ENCODE data around the gene ZC3H18. TPM values are rescaled to one million over a fixed set of nuclear protein-coding genes. Genes with fewer than 3 reads are reported as not detected.

The ZC3H18 gene
- total and polyA plus RNA-seq, 2 experiments from 2014 or later = 30.0 to 40.7 TPM

DNA sequence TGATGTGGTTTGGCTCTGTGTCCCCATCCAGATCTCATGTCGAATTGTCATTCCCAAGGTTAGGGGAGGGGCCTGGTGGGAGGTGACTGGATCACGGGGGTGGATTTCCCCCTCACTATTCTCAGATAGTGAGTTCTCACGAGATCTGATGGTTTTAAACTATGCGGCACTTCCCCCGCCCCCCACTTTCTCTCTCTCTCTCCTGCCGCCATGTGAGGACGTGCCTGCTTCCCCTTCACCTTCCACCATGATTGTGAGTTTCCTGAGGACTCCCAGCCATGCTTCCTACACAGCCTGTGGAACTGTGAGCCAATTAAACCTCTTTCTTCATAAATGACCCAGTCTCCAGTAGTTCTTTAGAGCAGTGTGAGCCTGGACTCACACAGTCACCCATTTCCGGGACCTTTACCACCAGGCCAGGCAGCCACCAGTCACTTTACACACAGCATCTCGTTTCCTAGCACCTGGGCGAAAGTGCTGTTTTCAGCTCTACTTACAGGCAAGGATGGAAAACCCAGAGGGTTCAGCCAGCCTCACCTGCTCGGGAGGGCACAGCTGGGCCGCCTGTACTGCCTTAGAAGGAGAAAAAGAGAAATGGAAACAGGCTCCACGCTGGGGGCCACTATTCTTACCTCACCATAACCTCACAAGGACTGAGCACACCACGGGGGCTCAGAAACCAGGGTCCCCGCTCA, 13.8 kb upstream of the ZC3H18 start:
- TF ChIP-seq ZNF331 (CRISPR knock-in tag; IDR thresholded peaks at IDR 0.05; ENCODE audit: low read depth) (no peak), JUNB (IDR thresholded peaks at IDR 0.05; ENCODE audit: unreplicated experiment) (no peak), EZH2 (IDR thresholded peaks at IDR 0.05; ENCODE audit: low read depth, unreplicated experiment) (no peak), ETS1 (IDR thresholded peaks at IDR 0.05) (no peak)
- Histone ChIP-seq H3K9me2 (ENCODE audit: insufficient read depth) (no peaks in the 10 kb centered on the region), H3K4me3 (no peak overlapping the region), H3K27ac (ENCODE audit: low read depth) (no peak overlapping the region), H3K36me3 (ENCODE audit: insufficient read depth) (no peaks in the 10 kb centered on the region), H3K4me2 (no peak overlapping the region), H2AFZ (no peak overlapping the region), H4K20me1 (replicated peaks; ENCODE audit: insufficient read depth) (no peaks in the 10 kb centered on the region), H3K79me2 (replicated peaks; ENCODE audit: insufficient read depth) (no peaks in the 10 kb centered on the region), H3K27me3 (ENCODE audit: insufficient read depth) (no peaks in the 10 kb centered on the region), H3F3A (replicated peaks; ENCODE audit: low read depth) (no peaks in the 10 kb centered on the region; the same call in 1 of the 2 replicates), H3K4me1 (ENCODE audit: insufficient read depth) (no peaks in the 10 kb centered on the region)
- no peak for DNase-seq (ENCODE audit: low spot score)
- no peak for ATAC-seq
- H3K27me3 Mint-ChIP-seq (ENCODE audit: insufficient read depth, low read depth, poor library complexity) = peaks cover 18% of the 10 kb centered on the region
- H3K27ac Mint-ChIP-seq = no peak overlapping the region
- H3K4me3 Mint-ChIP-seq = no peak overlapping the region
- H3K36me3 Mint-ChIP-seq (ENCODE audit: low read depth) = peaks cover 3% of the 10 kb centered on the region; the same call in 1 of the 3 replicates
- H3K4me1 Mint-ChIP-seq = peaks cover 5% of the 10 kb centered on the region
- peaks cover 3% of the 10 kb centered on the region; the same call in 1 of the 3 replicates for H3K9me3 Mint-ChIP-seq

DNA sequence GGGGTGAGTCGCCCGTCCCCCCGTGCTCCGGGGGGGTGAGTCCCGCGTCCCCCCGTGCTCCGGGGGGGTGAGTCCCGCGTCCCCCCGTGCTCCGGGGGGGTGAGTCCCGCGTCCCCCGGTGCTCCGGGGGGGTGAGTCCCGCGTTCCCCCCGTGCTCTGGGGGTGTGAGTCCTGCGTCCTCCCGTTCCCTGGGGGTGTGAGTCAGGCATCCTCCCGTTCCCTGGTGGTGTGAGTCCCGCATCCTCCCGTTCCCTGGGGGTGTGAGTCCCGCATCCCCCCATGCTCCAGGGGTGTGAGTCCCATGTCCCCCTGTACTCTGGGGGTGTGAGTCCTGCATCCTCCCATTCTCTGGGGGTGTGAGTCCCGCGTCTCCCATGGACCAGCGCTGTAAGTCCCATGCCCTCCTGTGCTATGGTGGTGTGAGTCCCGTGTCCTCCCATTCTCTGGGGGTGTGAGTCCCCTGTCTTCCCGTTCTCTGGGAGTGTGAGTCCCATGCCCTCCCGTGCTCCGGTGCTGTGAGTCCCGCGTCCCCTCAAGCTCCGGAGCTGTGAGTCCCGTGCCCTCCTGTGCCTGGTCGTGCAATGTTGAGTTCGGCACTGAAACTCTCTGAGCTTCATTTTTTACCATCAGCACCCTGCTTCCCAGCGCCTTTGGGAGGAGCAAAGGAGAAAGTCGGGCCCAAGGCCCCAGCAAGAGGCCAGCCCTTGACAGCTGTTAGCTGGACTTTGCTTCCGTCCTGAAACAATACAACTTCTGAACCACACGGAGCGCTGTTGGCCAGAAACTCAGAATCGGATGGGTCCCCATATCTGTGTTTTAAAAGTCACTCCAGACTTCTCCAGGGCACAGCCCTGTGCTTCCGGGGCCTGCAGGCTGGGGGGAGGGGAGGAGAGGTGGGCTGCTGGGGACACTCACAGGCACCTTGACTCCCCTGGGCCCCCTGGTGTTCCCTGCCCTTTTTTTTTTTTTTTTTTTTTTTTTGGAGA, 11.5 kb upstream of the ZC3H18 start:
- H3K27me3 Mint-ChIP-seq (ENCODE audit: insufficient read depth, low read depth, poor library complexity) = peaks cover 16% of the 10 kb centered on the region
- H3K27ac ChIP-seq (ENCODE audit: low read depth) = no peak overlapping the region
- no peak overlapping the region for H2AFZ ChIP-seq
- peak; percentile 85 for DNase-seq (ENCODE audit: low spot score)
- H3K4me1 Mint-ChIP-seq = peaks cover 7% of the 10 kb centered on the region
- H4K20me1 ChIP-seq (replicated peaks; ENCODE audit: insufficient read depth) = 0 out of 2 replicates have a peak, but pooled peaks cover 3% of the 10 kb centered on the region
- no peaks in the 10 kb centered on the region for H3K27me3 ChIP-seq (ENCODE audit: insufficient read depth)
- H3K9me3 Mint-ChIP-seq = peaks cover 3% of the 10 kb centered on the region; the same call in 1 of the 3 replicates
- H3F3A ChIP-seq (replicated peaks; ENCODE audit: low read depth) = no peaks in the 10 kb centered on the region; the same call in 1 of the 2 replicates
- no peak overlapping the region for H3K4me3 Mint-ChIP-seq
- H3K9me2 ChIP-seq (ENCODE audit: insufficient read depth) = no peaks in the 10 kb centered on the region
- ATAC-seq = peak; percentile 69
- no peak for TF ChIP-seq JUNB (IDR thresholded peaks at IDR 0.05; ENCODE audit: unreplicated experiment)
- TF ChIP-seq NANOG (IDR thresholded peaks at IDR 0.05; ENCODE audit: borderline replicate concordance) = no peak
- TF ChIP-seq POLR2AphosphoS5 (IDR thresholded peaks at IDR 0.05; ENCODE audit: low read depth) = no peak
- no peak for TF ChIP-seq EZH2 (IDR thresholded peaks at IDR 0.05; ENCODE audit: low read depth, unreplicated experiment)
- peak; percentile 51 to 57 for TF ChIP-seq CTCF (conservative IDR thresholded peaks at IDR 0.05; ENCODE audit: low read depth in 2 of 2)
- peaks cover 3% of the 10 kb centered on the region; the same call in 1 of the 3 replicates for H3K36me3 Mint-ChIP-seq (ENCODE audit: low read depth)
- no peaks in the 10 kb centered on the region for H3K79me2 ChIP-seq (replicated peaks; ENCODE audit: insufficient read depth)
- no peak overlapping the region for H3K27ac Mint-ChIP-seq
- H3K4me1 ChIP-seq (ENCODE audit: insufficient read depth) = no peaks in the 10 kb centered on the region
- no peak overlapping the region for H3K4me2 ChIP-seq
- no peaks in the 10 kb centered on the region for H3K36me3 ChIP-seq (ENCODE audit: insufficient read depth)
- H3K4me3 ChIP-seq = no peak overlapping the region
